ENCODE results near the gene NKAIN2.
"Not testable (repeated sequence)": the region's sequence is repeated elsewhere in the genome, so short reads cannot be mapped to it uniquely, and the experiment has no call there.

The NKAIN2 gene

GRCh38 chr6:124371974-124372475, 568.4 kb downstream of the NKAIN2 start:
- Histone ChIP-seq H3K4me3 (ENCODE audit: low read length) (no peak overlapping the region), H3K4me1 (ENCODE audit: control insufficient read depth, insufficient read depth, low read length) (peaks cover 2% of the 10 kb centered on the region), H3K27me3 (ENCODE audit: control insufficient read depth, insufficient read depth, low read length) (no peaks in the 10 kb centered on the region), H3K9ac (ENCODE audit: low read length) (no peak overlapping the region), H3K27ac (ENCODE audit: low read depth, low read length) (no peak overlapping the region), H3K36me3 (ENCODE audit: control insufficient read depth, insufficient read depth, low read length) (no peaks in the 10 kb centered on the region)

DNA sequence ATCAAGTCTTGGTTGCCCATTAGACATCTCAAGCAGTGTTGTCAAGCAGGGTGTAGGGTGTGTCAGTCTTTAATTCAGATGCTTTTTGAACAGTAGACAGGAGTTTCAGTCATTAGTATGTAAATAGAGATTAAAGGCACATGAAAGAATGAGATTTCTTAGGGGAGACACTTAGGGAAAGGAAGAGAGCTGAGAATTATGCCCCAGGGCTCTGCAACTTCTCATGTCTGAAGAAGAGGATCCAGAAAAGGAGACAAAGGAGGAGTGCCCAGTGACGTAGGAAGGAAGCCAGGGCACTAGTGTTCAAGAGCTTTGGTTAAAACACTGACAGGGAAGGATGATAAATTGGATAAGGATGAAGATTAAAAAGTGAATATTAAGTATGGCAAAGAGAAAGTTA, 569.7 kb downstream of the NKAIN2 start:
- no peaks in the 10 kb centered on the region for H3K36me3 ChIP-seq (ENCODE audit: control insufficient read depth, insufficient read depth, low read length)
- H3K9ac ChIP-seq (ENCODE audit: low read length), result no peak overlapping the region
- no peaks in the 10 kb centered on the region for H3K27me3 ChIP-seq (ENCODE audit: control insufficient read depth, insufficient read depth, low read length)
- no peak overlapping the region for H3K4me3 ChIP-seq (ENCODE audit: low read length)
- no peak overlapping the region for H3K27ac ChIP-seq (ENCODE audit: low read depth, low read length)
- H3K4me1 ChIP-seq (ENCODE audit: control insufficient read depth, insufficient read depth, low read length), result peaks cover 2% of the 10 kb centered on the region

GRCh38 chr6:124389127-124389526, 585.5 kb downstream of the NKAIN2 start:
- no peaks in the 10 kb centered on the region for H3K36me3 ChIP-seq (ENCODE audit: control insufficient read depth, insufficient read depth, low read length)
- H3K9ac ChIP-seq (ENCODE audit: low read length), result no peak overlapping the region
- no peaks in the 10 kb centered on the region for H3K27me3 ChIP-seq (ENCODE audit: control insufficient read depth, insufficient read depth, low read length)
- no peak overlapping the region for H3K4me3 ChIP-seq (ENCODE audit: low read length)
- H3K4me1 ChIP-seq (ENCODE audit: control insufficient read depth, insufficient read depth, low read length), result no peaks in the 10 kb centered on the region
- H3K27ac ChIP-seq (ENCODE audit: low read depth, low read length), result no peak overlapping the region

DNA sequence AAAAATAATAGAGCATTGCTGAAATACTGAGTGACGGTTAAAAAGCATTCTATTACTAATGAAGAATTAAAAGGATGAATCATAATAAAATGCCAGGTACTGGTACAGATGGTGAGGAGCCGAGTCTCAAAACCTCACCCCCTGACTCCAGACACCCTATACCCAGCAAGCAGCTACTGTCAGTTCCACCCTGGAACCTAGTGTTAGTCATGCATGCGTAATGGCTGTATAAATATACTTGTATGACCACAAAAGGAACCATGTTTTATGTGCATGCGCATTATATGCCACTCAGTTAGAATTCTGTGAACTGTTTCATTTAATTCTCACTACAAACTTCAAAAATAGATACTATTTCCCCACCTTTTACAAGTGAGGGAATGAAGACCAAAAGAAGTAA, 589.9 kb downstream of the NKAIN2 start:
- no peaks in the 10 kb centered on the region for H3K36me3 ChIP-seq (ENCODE audit: control insufficient read depth, insufficient read depth, low read length)
- no peaks in the 10 kb centered on the region for H3K27me3 ChIP-seq (ENCODE audit: control insufficient read depth, insufficient read depth, low read length)
- no peak overlapping the region for H3K4me3 ChIP-seq (ENCODE audit: low read length)
- H3K27ac ChIP-seq (ENCODE audit: low read depth, low read length), result no peak overlapping the region
- no peaks in the 10 kb centered on the region for H3K4me1 ChIP-seq (ENCODE audit: control insufficient read depth, insufficient read depth, low read length)
- no peak overlapping the region for H3K9ac ChIP-seq (ENCODE audit: low read length)

DNA sequence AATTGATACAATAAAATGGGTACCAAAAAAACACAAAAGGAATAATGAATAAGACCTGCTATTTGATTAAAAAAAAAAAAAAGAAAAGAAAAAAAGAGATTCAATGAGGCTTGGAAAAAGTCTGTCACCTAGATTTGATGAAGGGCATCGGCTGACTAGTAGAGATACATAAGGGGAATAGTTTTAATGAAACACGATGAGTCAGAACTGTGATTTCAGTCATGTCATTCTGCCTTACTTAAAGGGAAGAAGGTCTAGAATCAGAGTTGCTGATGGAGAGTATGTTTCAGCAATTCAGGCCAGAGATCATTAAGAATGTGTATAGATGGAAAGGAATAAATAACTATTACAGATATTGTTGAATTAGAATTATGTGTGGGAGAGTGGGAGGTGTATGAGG, 592.7 kb downstream of the NKAIN2 start:
- Histone ChIP-seq H3K27ac (ENCODE audit: low read depth, low read length) (no peak overlapping the region), H3K36me3 (ENCODE audit: control insufficient read depth, insufficient read depth, low read length) (no peaks in the 10 kb centered on the region), H3K9ac (ENCODE audit: low read length) (no peak overlapping the region), H3K4me1 (ENCODE audit: control insufficient read depth, insufficient read depth, low read length) (no peaks in the 10 kb centered on the region), H3K27me3 (ENCODE audit: control insufficient read depth, insufficient read depth, low read length) (no peaks in the 10 kb centered on the region), H3K4me3 (ENCODE audit: low read length) (no peak overlapping the region)

DNA sequence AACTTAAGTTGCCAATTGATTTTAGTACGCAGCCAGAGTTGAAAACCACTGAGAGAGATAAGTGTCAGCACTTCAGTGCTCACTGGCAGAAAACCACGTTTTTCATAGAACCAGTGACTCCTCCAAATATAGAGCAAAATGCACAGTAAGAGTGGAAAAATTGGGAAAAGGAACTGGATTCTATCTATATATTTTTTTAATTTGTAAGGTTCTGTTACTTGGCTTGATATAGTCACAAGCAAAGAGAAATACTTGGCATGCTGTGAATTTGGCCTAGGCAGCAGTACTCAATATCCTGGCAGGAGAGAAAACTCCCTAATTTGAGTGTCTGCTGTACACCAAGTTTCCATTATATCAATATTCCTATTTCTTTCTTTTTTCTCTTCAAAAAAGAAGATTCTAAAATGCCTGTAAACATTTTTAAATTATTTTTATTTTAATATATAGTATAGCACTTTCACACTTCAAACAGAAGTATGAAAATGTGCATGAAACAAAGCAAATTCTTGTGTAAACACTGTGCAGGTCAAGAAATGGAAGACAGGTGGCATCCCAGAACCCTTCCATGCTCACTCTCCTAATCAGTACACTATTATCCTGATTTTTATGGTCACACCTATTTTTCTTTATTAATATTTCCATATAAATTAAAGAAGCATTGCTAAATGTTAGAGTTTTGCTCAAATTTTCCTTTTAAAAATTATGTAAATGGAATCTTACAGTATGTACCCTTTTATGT, 596.8 kb downstream of the NKAIN2 start:
- H3K9ac ChIP-seq (ENCODE audit: low read length), result no peak overlapping the region
- H3K36me3 ChIP-seq (ENCODE audit: control insufficient read depth, insufficient read depth, low read length), result no peaks in the 10 kb centered on the region
- no peaks in the 10 kb centered on the region for H3K27me3 ChIP-seq (ENCODE audit: control insufficient read depth, insufficient read depth, low read length)
- H3K4me3 ChIP-seq (ENCODE audit: low read length), result no peak overlapping the region
- no peak overlapping the region for H3K27ac ChIP-seq (ENCODE audit: low read depth, low read length)
- no peaks in the 10 kb centered on the region for H3K4me1 ChIP-seq (ENCODE audit: control insufficient read depth, insufficient read depth, low read length)

DNA sequence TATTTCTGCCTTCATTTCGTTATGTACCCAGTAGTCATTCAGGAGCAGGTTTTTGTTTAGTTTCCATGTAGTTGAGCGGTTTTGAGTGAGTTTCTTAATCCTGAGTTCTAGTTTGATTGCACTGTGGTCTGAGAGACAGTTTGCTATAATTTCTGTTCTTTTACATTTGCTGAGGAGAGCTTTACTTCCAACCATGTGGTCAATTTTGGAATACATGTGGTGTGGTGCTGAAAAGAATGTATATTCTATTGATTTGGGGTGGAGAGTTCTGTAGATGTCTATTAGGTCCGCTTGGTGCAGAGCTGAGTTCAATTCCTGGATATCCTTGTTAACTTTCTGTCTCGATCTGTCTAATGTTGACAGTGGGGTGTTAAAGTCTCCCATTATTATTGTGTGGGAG, 606.8 kb downstream of the NKAIN2 start:
- not testable (repeated sequence) for H3K9ac ChIP-seq (ENCODE audit: low read length); H3K27me3 ChIP-seq (ENCODE audit: control insufficient read depth, insufficient read depth, low read length)

GRCh38 chr6:124412657-124413056, 609.0 kb downstream of the NKAIN2 start:
- not testable (repeated sequence) for H3K27me3 ChIP-seq (ENCODE audit: control insufficient read depth, insufficient read depth, low read length); H3K4me3 ChIP-seq (ENCODE audit: low read length); H3K27ac ChIP-seq (ENCODE audit: low read depth, low read length); H3K36me3 ChIP-seq (ENCODE audit: control insufficient read depth, insufficient read depth, low read length); H3K4me1 ChIP-seq (ENCODE audit: control insufficient read depth, insufficient read depth, low read length); H3K9ac ChIP-seq (ENCODE audit: low read length)

More for the DNA sequence above, 606.8 kb downstream of the NKAIN2 start:
- not testable (repeated sequence) for H3K4me1 ChIP-seq (ENCODE audit: control insufficient read depth, insufficient read depth, low read length); H3K36me3 ChIP-seq (ENCODE audit: control insufficient read depth, insufficient read depth, low read length); H3K27ac ChIP-seq (ENCODE audit: low read depth, low read length); H3K4me3 ChIP-seq (ENCODE audit: low read length)

DNA sequence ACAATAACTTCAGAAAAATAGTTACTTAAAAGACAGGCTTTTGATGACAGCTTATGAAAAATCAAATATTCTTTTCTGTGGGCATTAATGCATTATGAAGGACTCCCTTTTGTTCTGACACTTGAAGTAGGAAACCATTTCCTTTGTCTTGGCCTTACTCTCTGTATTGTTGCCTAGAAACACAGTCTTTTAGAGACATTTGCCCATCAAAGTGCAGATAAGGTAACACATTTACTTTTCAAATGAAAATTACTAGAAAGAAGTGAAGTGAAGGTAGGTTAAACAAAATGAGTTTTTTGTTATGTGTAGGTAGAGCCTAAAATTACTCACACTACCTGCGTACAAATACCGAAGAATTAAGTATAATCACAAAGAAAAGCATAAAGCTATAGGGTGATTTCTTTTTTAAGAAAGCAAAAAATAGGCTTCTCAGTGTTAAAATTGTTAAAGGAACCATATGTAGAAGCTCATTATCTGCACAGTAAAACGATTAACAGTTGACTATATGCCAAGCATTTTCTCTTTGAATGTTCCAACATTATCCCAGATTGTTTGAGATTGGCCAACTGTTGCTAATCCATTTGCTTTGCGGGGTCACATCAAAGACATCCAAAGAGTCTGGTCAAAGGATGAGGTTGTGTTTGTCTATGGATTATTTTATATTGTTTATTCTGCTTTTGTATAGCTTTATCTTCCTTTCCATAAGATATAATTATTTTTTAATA, 616.6 kb downstream of the NKAIN2 start:
- H3K4me1 ChIP-seq (ENCODE audit: control insufficient read depth, insufficient read depth, low read length), result no peaks in the 10 kb centered on the region
- H3K9ac ChIP-seq (ENCODE audit: low read length), result no peak overlapping the region
- H3K27ac ChIP-seq (ENCODE audit: low read depth, low read length), result no peak overlapping the region
- H3K36me3 ChIP-seq (ENCODE audit: control insufficient read depth, insufficient read depth, low read length), result no peaks in the 10 kb centered on the region
- no peak overlapping the region for H3K4me3 ChIP-seq (ENCODE audit: low read length)
- no peaks in the 10 kb centered on the region for H3K27me3 ChIP-seq (ENCODE audit: control insufficient read depth, insufficient read depth, low read length)

GRCh38 chr6:124423621-124424020, 620.0 kb downstream of the NKAIN2 start:
- Histone ChIP-seq H3K36me3 (ENCODE audit: control insufficient read depth, insufficient read depth, low read length) (no peaks in the 10 kb centered on the region), H3K4me3 (ENCODE audit: low read length) (no peak overlapping the region), H3K9ac (ENCODE audit: low read length) (no peak overlapping the region), H3K4me1 (ENCODE audit: control insufficient read depth, insufficient read depth, low read length) (no peaks in the 10 kb centered on the region), H3K27me3 (ENCODE audit: control insufficient read depth, insufficient read depth, low read length) (no peaks in the 10 kb centered on the region), H3K27ac (ENCODE audit: low read depth, low read length) (no peak overlapping the region)

DNA sequence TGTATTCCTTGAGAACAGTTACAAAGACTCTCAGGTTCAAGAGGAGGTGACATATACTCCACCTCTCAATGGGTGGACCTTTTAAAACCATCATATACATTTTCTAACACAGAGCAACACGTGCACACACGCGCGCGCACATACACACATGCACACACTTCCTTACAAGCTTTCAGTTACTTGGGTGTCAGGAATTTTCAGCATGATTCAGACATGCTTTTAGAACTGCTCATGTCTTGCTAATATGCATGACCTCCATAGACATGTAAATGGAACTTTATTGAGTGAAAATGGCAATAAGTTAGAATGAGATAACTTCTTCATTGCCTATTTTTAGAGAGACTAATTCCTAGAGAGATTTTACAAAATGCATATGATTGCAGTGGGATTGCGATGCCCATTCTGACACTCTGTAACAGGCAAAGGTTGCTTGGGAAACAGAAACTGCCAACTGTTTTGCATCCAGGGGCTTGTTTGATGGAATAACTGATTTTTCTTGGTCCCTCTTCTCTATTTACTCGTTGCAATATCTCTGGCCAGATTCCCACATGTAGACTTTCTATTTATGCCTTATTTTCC, 627.2 kb downstream of the NKAIN2 start:
- H3K9ac ChIP-seq (ENCODE audit: low read length), result no peak overlapping the region
- H3K27ac ChIP-seq (ENCODE audit: low read depth, low read length), result no peak overlapping the region
- H3K4me1 ChIP-seq (ENCODE audit: control insufficient read depth, insufficient read depth, low read length), result no peaks in the 10 kb centered on the region
- no peaks in the 10 kb centered on the region for H3K36me3 ChIP-seq (ENCODE audit: control insufficient read depth, insufficient read depth, low read length)
- no peak overlapping the region for H3K4me3 ChIP-seq (ENCODE audit: low read length)
- H3K27me3 ChIP-seq (ENCODE audit: control insufficient read depth, insufficient read depth, low read length), result no peaks in the 10 kb centered on the region

DNA sequence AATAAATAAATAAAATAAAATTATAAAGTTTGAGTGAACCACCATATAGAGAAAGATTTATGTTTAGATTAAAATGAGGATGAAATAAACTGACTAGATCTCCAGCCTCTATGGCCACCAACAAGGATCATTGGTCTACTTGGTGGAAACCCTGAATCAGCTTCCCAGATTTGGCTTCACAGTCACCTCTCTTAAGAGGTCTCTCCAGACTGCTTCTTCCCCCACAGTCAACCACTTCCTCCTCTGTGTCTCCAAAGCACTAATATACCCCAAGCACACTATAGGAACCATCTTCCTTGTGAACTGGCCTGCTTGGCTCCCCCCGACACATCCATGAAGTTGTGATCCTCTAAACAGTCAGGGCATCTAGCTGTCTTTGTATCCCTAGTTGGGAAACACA, 629.0 kb downstream of the NKAIN2 start:
- no peak overlapping the region for H3K27ac ChIP-seq (ENCODE audit: low read depth, low read length)
- H3K27me3 ChIP-seq (ENCODE audit: control insufficient read depth, insufficient read depth, low read length), result no peaks in the 10 kb centered on the region
- H3K9ac ChIP-seq (ENCODE audit: low read length), result no peak overlapping the region
- no peaks in the 10 kb centered on the region for H3K4me1 ChIP-seq (ENCODE audit: control insufficient read depth, insufficient read depth, low read length)
- H3K4me3 ChIP-seq (ENCODE audit: low read length), result no peak overlapping the region
- H3K36me3 ChIP-seq (ENCODE audit: control insufficient read depth, insufficient read depth, low read length), result no peaks in the 10 kb centered on the region
